Midbrain (tissue), 1 donor: ENCODE results near the gene ZNF674.
A peak's percentile ranks its signal among the peaks of the same experiment; 100 is the strongest.
"Not testable (repeated sequence)": the region's sequence is repeated elsewhere in the genome, so short reads cannot be mapped to it uniquely, and the experiment has no call there.

Experiments
- DNase-seq: peaks from one replicate; lab custom pipeline; 2025; lab: John Stamatoyannopoulos, UW

ZNF674 gene

DNA sequence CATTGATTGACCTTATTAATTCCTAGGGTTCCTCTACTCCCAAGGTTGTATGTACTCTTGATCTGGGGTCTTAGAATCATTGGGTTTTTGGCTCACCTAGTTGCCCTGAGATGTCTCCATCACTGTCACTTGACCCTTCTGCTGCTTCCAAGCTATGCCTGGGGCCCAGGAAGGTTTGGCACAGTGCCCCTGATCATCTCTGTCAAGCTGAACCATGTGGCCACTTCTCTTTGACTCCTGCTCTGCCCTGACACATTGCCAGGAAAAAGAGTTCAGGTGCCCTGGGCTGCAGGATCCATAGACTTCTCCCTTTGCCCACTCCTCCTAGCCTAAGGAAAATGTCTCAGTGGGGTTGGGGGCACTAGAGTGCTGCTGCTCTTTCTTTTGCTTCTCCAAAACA, 24.4 kb upstream of the ZNF674 start:
- DNase-seq = no peak

DNA sequence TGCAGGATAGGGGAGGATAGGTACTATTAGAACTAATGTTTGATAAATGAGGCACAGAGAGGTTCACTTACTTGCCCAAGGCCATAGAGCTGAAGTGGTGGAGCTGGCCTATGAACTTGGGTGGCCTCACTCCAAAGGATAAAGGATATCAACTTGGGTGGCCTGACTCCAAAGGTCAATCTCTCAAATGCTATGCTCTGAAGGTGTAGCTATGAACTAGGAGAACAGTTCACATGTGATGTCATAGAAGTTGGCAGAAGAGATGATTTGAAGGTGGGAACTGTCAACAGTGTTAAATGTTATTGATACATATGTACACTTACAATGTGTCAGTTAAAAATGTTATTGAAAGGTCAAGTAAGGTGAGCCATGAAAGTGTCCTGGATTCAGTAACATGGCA, 22.2 kb upstream of the ZNF674 start:
- DNase-seq = no peak

DNA sequence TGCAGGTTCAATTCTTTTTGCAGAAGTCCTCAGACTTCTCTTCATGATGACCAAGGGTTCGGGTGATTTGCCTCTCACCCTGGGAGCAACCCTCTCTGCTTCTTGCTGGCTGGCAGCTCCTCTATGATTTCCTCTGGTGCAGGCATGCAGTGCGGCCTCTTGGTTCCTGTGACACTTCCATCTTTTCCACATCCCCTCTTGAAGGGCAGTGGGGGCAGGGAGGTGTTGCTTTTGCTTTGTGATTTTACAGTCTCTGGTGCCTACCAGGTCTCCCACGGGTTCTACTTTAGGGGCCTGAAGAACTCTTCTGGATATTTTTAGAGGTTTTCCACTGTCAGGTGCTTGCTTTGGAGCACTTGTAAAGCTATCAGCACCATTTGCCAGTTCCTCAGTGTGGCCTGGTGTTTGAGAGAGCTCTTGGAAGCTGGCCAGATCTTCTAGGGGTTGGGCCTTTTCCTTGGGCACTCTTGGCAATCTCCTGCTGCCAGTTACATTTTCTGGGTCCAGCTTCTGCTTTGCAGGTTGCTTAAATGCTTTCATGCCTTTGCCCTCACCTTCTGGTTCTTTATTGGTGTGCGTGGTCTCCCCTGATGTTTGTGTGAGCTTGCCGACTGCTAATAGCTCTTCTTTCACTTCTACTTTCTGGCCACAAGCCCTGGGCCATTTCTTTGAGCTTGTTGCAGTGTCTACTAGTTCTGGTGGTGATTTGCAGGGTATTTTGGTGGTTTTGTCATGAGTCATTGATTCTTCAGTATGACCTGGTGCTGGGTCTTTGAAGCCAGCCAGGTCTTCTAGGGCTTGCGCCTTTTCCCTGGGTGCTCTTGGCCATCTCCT, 16.8 kb upstream of the ZNF674 start:
- DNase-seq = peak; percentile 3

DNA sequence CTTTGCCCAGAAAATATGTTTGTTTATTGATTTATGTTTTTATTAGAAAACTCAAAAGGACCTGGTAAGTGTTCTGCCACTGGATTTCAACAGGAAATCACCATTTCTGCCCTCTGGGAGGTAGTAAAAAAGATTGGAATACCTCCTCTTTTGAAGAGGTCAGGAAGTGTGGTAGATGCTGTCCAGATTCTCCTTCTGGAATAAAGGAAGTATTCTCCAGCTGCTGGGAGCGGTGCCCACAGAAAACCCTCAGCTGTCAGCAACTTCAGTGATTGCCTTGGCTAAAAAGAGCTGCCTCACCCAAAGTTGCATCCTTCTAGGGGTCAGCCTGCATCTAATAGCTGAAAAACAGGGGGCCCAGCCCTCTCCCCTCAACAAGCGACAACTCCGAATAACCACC, 13.8 kb upstream of the ZNF674 start:
- DNase-seq = no peak

DNA sequence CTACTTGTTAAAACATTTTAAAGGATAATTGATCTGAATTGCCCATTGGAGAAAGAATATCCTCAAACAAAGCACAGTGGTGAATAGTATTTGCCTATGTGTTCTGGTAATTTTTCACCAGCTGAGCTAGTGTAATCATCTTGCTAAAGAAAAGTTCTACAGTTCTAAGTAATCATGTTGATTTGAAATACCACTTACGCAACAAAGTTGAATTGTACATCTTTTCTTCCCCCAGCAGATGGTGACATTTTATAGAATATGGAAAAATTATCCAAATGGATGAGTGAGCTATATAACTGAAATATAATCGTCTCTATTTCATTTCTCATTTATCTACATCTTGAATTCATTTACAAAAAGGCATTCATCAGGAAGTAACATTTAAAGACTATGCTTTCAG, 9.7 kb upstream of the ZNF674 start:
- DNase-seq = no peak

DNA sequence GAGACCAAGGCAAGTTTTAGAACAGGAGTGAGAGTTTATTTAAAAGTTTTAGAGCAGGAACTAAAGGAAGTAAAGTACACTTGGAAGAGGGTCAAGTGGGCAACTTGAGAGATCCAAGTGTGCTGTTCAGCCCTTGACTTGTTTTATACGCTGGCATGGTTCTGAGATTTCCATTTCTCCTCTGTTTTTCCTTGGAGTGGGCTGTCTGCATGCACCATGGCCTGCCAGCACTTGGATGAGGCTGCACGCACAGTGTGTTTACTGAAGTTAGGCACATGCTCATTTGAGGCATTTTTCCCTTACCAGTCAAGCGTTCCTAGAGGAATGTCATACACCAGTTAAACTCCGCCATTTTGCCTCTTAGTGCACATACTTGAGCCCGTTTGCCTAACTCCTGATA, 8.7 kb upstream of the ZNF674 start:
- DNase-seq = no peak

DNA sequence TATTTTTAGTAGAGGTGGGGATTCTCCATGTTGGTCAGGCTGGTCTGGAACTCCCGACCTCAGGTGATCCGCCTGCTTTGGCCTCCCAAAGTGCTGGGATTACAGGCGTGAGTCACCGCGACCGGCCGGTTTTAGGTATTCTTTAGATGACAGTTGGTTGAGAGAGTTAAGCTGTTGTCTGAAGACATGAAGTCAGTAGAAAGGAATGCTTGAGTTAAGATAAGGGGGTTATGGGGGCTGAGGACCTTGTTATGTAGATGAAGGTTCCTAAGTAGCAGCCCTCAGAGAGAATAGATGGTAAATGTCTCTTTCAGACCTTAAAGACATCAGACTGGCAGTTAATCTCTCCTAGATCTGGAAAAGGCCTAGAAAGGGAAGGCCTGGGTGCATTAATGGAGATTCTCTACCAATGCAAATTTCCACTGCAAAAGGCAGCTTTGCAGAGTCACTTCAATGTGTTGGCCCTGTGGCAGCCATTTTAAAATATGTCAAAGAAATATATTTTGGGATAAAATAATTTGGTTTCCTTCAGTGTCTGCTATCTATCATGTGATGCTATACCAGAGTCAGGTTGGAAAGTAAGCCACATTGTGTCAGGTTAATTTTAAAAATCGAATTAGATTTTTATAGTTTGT, 6.4 kb upstream of the ZNF674 start:
- DNase-seq = no peak

DNA sequence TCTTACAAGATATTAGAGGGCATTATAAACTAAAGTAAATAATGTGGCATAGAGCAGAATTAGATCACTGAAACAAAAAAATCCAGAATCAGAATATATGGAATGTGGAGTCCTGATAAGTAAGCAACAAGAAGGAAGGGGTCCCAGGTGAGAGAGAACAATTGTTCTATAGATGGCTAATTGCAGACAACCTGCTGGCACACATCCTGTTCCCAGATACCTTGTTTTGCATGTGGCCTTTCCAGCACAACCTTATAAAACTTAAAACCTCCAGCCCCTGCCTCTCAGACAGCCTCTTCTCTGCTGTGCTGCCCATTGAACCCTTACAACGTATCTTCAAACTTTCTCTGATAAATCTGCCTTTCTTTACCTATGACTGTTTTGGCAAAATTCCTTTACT, 4.7 kb upstream of the ZNF674 start:
- DNase-seq = no peak

DNA sequence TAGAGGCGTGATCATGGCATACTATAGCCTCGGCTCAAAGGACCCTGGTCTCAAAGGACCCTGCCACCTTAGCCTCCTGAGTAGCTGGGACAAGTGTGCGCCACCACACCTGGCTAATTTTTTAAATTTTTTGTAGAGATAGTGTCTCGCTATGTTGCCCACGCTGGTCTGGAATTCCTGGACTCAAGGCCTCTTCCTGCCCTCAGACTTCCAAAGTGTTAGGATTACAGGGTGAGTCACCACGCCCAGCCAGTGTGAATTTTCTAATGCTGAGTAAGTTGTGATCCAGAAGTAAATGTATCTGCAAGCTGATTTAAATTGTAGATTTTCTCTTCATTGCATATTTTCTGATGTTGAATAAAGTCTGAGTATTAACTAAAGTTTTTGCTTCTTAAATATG, 2.6 kb upstream of the ZNF674 start:
- DNase-seq = no peak

DNA sequence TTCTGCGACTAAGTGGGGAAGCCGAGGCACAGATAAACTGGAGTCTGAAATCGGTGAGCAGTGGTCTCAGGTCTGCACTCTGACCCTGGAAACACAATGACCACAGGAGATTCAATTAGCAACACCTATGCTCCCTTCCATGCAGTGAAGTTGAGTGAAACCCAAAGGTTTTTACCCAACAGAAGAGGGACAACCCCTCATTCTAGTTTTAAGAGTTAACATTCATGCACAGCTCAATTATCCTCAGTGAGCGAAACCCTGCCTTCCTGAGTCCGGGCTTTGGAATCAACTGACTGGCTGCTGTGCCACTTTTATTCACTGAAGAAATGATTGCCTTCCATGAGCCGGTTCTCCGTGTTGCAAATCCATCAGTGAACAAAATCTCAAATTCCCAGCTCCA, 694 bp downstream of the ZNF674 start:
- DNase-seq = not testable (repeated sequence)

DNA sequence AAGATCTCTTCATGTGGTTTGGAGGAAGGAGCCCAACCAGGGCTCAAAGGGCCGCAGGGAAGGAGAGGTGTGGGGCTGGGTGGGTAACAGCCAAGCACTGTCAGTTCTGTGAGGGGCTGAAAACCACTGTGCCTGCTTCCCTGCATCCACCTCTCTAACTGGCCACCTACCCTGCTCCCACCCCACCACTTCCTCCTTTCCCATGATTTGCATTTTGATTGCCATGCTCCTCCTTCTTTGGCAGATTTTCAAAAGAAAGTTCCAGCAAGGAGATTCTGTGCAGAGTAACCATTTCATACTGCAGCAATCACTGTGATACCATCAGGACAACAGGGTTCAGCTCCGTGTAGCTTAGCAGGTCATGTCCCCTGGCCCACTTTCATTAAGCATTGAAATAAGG, 1.8 kb downstream of the ZNF674 start:
- DNase-seq = no peak

DNA sequence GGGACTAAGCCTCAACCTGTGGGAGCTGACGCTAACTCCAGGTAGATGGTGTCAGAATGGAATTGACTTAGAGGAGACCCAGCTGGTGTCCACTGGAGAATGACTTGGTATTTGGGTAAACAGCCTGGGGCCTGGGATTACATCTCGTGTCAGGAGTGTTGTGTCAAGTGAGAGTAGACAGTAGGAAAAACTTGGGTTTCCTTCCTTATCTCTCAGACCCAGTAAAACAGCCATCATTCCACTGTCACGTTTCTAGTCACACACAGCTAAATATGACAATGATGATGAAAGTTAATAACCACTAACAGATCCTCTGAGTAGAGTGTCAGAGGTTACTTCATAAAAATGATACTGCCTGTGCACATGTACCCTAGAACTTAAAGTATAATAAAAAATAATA, 13.8 kb downstream of the ZNF674 start:
- no peak for DNase-seq

DNA sequence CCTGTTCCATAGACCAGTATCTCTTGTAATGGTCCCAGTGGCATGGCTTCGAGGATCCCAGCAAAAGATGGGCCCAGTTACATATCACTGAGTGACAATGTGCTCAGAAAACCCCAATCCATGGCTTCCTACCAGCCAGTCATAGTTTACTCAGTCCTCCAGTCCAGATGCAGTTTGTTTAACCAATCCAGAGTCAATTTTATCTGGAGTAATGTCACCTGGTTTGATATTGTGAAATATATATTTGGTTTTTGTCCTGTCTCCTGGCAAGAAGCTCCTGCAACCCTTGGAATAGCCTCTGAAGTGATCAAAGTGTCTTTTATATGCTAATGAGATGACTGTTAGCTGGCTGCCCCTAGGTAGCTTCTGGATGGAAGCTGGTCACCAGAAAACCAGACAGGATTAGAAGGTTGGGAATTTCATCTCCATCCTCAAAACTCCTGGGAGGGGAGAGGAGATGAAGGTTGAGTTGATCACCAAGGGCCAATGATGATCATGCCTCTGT, 14.8 kb downstream of the ZNF674 start:
- DNase-seq = not testable (repeated sequence)

DNA sequence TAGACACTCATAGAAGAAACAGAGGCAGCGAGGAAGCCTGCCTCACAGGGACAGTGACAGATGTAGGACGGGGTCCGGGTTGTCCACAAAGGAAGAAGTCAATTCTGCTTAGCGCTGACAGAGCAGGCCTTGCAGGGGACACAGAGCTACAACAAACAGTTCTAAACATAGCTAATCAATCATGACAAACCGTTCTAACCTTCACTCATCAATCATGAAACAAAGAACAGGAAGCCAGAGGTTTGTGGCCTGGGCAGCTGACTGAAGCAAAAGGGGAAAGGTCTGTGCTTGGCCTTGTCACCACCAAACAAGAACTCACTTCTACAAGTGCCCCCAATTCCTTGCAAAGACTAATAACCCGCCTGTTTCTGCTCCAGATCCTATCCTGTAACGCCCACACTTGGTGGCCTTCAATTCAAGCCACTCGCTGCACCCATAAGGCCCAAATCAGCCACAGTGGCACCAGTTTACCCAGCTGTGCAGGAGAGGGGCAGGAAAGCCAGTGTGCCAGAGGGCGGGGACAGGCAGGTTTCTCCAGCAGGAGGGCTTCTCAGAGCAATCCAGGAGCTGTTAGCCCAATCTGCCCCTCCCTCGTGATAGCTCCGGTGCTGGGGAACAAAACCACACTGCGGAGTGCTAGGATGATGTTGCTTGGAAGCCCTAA, 15.3 kb downstream of the ZNF674 start:
- DNase-seq = not testable (repeated sequence)

DNA sequence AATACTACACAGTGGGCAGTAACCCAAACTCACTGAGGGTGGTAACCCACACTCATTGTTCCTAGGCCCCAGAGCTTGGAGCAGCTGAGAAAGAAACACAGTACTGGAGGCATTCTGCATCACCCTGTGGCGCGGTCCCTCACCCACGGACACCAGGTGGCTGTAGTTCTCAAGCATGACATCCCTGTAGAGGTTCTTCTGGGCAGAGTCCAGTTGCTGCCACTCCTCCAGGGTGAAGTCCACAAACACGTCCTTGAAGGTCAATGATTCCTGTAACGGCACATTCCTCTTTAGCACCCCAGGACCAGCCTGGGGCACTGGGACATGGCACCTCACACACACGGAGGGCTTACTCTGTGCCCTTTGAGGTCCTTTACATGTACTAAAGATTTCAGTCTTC, 16.6 kb downstream of the ZNF674 start:
- not testable (repeated sequence) for DNase-seq

DNA sequence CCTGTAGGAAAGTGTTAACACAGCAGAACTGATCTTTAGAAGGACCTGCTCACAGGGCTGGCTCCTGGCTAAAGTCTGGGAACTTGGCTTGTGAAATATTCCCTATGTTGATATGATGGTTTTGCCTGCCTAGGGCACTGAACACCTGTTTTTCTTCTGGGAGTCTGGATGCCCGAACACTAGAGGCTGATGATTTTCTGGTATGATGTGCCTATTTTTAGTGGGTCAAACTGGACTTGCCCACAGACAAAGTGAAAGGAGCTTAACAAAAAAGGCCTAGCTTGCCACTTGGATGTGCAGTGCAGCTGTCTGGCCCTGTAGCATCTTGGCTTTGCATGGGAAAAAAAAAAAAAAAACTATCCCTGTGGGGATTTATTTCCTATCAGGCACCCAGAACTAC, 39.1 kb downstream of the ZNF674 start:
- DNase-seq = no peak

DNA sequence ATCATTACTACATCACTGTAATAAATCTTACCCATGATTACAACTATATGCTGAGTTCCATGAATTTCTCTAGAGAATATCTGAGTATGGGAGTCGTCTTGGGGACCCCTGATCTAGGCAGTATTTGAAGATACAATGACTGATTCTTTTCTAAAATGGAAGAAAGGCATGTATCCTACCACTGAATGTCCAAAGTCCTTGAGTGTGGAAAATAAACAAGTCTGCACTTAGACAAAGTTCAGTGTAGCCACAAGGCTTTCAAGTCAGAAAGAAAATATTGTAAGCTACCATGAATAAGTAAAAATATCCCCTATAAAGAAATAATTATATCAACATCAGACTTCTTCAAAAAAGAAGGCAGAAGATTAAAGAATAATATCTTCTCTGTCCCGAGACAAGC, 42.4 kb downstream of the ZNF674 start:
- DNase-seq = no peak

DNA sequence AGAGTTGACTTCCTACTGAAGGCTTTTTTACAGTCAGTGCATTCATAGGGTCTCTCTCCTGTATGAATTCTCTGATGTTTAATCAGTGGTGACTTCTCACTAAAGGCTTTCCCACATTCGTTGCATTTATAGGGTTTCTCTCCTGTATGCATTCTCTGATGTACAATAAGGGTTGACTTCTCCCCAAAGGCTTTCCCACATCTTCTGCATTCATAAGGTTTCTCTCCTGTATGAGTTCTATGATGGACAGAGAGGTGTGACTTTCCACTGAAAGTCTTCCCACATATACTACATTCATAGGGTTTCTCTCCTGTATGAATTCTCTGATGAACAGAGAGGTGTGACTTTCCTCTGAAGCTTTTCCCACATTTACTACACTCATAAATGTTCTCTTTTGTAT, 45.2 kb downstream of the ZNF674 start:
- DNase-seq = no peak

DNA sequence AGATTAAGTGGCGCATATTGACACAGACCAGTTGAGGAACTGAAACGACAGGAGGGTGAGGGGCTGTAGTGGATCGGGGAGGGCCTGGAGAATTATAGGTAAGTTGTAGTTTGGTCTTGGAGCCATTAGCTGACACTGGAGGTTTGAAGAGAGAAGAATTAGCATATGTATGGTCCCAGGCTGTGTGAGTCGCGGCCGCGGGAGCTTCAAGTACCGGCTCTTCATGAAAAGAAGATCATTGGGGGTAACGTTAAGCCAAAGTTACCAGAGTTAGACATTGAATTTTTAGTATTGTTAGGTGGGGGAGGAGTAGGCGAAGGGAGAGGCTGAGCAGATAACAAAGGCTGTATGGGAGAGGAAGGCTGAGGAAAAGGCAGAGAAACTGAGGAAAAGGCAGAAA, 56.5 kb downstream of the ZNF674 start:
- DNase-seq = no peak

DNA sequence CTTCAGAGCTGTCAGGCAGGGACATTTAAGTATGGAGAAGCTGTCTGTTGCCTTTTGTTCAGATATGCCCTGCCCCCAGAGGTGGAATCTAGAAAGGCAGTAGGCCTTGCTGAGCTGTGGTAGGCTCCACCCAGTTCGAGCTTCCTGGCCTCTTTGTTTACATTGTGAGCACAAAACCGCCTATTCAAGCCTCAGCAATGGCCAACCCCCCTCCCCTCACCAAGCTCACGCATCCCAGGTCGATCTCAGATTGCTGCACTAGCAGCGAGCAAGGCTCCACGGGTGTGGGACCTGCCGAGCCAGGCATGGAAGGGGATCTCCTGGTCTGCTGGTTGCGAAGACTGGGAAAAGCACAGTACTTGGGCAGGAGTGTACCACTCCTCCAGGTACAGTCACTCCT, 59.3 kb downstream of the ZNF674 start:
- no peak for DNase-seq

DNA sequence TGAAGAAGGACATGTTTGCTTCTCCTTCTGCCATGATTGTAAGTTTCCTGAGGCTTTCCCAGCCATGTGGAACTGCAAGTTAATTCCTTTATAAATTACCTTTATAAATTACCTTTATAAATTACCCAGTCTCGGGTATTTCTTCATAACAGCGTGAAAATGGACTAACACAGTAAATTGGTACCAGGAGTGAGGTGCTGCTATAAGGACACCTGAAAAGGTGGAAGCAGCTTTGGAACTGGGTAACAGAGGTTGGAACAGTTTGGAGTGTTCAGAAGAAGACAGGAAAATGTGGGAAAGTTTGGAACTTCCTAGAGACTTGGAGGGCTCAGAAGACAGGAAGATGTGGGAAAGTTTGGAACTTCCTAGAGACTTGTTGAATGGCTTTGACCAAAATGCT, 66.6 kb downstream of the ZNF674 start:
- not testable (repeated sequence) for DNase-seq

DNA sequence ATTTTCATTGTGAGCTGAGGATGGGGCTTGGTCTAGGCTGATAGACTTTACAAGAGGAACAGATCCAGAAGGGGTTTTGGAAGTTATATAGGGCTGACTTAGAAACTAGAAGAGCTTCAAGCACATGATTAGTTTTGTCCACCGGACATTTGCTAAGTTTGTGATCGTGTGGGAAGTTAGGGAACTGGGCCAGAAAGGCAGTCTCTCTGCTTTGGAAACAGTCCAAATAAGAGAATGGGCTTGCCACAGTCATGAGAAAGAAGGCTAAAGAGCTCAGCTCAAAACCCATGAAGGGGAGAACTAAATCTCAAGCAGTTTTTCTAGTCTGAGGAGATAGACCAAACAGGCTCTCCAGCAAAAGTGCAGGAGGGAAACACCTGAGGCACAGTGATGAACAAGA, 67.8 kb downstream of the ZNF674 start:
- no peak for DNase-seq

DNA sequence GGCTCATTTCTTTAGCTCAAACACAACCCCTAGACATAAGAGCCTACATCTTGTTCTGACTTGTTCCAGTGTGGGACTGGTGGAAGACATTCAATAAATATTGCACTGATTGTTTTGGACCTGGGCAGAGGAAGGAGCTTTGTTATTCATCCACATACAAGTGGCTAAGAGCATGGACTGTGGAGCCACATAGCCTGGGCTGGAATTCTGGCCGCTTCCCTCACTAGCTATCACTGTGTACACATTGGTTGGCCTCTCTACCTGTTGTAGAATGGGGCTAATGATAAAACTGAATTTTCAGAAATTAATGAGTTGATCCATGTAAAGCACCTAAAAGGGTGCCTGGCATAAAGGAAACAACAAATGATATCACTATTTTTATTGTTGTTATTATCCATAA, 80.0 kb downstream of the ZNF674 start:
- no peak for DNase-seq
